ENCODE measurements around the gene HMCES.
"Not testable (repeated sequence)": the region's sequence is repeated elsewhere in the genome, so short reads cannot be mapped to it uniquely, and the experiment has no call there.

Gene HMCES

DNA sequence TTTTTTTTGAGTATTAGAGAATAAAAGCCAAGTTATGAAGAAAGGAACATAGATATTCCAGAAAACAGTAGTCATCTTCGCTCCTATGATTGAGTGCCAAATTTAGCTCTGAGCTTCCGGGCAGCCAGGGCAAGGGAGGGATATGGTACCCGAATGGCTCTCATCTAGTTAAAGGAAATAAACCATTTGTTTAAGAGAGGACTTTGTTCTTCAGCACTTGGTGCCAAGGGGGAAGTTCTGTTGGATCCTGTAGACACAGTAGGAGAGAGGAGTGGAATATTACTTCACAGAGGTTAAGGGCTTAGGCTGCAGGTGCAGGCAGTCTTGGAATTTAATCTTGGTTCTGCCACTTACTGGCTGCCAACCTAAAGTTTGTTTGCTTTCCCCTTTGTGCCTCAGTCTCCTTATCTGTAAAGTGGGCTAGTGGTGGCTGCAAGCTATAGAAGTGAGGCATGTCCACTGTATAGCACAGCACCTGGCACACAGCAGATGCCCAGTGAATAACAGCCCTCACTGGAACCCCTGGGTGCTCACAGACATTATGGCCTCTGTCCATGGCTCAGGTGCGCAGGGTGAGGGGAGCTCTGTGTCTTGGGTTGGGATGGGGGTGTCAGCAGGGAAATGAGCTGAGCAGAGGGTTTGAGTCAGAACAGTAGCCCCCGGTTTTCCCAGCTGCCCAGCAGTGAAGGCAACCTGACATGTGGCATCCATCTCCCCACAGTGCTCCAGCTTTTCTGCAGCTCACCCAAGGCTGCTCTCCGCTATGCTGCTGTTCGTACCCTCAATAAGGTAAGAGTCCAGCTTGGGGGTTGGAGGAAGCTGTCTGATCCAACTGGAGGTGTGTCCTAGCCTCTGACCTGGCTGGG lies 18.8 kb upstream of the HMCES start:
- no peak for DNase-seq

DNA sequence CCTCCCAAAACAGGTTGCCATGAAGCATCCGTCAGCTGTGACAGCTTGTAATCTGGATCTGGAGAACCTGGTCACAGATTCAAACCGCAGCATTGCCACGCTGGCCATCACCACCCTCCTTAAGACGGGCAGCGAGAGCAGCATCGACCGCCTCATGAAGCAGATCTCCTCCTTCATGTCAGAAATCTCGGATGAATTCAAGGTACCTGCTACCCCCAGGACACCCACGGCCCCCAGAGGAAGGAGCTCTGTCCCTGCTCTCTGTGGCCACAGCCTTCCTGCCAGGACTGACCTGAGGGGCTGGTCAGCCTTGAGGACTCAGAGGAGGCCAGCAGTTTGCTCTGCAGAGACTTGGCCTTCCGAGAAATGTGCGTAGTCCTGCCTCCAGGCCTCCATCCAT lies 18.1 kb upstream of the HMCES start:
- no peak for DNase-seq

DNA sequence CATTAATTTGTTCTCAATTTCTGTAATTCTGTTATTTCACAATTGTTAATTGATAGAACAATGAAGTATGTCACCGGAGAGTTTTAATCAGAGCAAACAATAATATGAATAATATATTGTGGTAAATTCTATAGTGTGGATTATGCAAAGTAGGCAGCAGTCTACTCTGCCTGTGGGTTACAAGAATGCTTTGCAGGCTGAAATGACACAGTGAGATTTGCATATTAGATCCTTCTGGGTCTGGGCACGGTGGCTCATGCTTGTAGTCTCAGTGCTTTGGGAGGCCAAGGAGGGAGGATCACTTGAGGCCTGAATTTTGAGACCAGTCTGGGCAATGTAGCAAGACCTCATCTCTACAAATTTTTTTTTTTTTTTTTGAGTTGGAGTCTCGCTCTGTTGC lies 16.8 kb upstream of the HMCES start:
- no peak for DNase-seq

DNA sequence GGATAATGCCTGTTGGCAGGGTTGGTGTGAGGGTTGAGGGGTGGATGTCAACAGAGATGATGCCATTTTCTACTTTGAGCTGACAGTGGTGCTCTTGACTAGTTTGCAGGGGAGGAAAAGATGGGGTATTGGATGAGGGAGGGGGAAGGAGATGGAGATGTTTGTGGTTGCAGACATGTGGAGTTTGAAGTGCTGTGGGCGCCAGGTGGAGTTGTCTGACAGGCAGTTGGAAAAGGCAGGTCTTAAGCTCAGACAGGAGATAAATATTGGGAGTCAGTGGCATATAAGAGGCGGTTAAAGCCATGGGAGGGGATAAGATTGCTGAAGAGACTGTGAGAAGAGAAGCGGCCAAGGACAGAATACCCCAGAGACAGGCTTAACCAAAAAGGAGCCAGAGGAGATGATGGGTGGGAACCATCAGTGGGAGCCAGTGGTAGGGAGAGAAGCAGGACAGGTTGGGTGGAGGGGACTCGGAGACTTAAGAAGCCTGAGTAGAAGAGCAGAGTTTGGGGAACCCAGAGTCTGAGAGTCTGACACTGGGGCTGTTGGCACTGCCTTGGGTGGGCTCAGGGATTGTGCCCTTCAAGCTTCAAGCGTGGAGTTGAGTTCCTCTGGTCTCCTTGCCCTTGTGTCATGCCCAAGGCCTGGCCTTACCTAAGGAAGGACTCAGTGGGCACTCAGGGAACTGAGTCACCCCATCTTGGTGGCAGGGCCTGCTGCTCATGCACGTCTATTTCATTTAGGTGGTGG lies 15.3 kb upstream of the HMCES start:
- DNase-seq, result no peak

DNA sequence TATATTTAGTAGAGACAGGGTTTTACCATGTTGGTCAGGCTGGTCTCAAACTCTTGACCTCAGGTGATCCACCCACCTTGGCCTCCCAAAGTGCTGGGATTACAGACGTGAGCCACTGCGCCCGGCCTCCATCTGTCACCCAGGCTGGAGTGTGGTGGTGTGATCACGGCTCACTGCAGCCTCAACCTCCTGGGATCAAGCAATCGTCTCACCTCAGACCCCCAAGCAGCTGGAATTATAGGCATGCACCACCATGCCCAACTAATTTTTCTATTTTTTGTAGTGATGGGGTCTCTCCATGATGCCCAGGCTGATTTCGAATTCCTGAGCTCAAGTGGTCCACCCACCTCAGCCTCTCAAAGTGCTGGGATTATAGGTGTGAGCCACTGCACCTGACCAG lies 13.7 kb upstream of the HMCES start:
- not testable (repeated sequence) for DNase-seq

DNA sequence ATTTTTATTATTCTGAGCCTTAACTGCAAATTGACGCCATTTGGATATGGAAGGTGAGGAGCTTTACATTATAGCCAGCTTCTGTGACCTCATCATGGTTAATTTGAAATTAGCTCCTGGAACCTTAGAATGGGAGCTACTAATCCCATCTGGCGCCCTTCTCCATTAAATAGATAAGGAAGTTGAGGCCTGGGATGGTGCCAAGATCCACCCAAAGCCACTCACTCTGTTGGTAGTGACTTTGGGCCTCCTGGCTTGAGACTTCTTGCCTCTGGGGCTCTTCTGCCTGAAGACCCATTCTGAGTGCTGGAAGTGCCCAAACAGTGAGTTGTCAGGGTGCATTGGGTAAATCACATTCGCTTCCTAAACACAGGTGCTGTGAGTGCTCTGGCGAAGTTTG lies 12.0 kb upstream of the HMCES start:
- no peak for DNase-seq

DNA sequence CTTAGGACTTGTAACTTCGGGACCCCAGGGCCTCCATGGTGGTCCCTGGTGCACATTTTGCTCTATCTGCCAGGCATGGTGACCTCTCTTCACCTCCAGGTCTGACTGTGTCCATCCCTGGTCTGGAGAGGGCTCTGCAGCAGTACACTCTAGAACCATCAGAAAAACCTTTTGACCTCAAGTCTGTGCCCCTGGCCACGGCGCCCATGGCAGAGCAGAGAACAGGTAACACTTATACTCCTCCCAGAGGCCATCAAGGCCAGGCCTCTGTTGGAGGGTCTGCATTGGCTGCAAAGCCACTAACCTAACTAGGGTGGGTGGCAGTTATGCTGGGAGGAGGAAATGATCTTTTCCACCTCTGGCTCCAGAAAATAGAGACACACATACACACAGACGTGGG lies 10.3 kb upstream of the HMCES start:
- DNase-seq, result no peak

DNA sequence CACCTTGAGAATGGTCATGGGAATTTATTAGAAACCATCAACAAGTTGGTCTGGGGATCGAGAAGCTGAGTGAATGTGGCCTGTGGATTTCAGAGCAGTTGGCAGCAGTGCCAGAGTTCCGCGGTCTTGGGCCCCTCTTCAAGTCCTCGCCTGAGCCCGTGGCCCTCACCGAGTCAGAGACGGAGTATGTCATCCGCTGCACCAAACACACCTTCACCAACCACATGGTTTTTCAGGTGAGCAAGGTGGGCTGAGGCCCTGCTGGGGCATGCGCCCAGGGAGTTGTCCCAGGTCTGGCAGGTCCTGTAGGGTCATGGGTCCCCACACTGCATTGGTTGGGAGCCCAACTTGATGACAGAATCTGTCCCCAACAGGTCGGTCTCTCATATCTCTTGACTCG lies 7.0 kb upstream of the HMCES start:
- no peak for DNase-seq

DNA sequence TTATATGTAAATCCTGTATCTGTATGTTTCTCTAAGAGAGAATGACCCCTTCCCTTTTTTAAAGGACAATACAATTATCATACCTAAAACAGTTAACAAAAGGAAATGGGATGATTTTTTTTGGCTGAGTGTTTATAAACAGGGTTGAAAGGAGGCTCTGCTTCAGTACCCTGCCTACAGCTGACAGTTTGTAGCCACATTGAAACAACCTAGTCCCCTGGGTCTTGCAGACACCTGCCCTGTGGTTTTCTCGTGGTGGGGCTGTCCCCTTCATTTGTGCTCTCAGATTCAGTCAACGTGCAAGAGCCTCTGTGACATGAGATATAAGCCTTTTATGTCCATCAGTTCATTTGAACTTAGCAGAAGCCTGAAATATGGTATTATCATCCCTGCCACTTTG lies 2.3 kb upstream of the HMCES start:
- DNase-seq, result no peak

DNA sequence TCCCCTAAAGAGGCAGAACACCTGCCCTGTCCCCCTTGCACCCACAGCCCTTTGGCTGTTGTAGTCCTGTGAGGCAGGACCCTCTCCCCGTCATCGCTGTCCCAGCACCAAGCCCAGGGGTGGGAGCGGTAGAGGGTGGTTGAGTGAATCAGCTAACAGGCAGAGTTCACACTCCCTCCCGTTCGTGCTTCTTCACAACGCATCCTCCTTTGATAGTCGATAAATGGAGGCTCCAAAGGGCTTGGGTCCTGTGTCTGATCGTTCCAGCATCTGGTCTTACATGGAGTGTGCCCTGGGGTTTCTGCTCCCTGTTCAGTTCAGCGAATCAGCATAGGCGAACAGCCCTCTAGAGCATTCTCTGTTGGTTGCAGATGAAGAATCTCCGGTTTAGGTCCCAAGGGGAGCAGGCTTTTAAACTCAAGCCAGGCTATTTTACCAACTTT lies 820 bp upstream of the HMCES start:
- peak; percentile 7 for DNase-seq

DNA sequence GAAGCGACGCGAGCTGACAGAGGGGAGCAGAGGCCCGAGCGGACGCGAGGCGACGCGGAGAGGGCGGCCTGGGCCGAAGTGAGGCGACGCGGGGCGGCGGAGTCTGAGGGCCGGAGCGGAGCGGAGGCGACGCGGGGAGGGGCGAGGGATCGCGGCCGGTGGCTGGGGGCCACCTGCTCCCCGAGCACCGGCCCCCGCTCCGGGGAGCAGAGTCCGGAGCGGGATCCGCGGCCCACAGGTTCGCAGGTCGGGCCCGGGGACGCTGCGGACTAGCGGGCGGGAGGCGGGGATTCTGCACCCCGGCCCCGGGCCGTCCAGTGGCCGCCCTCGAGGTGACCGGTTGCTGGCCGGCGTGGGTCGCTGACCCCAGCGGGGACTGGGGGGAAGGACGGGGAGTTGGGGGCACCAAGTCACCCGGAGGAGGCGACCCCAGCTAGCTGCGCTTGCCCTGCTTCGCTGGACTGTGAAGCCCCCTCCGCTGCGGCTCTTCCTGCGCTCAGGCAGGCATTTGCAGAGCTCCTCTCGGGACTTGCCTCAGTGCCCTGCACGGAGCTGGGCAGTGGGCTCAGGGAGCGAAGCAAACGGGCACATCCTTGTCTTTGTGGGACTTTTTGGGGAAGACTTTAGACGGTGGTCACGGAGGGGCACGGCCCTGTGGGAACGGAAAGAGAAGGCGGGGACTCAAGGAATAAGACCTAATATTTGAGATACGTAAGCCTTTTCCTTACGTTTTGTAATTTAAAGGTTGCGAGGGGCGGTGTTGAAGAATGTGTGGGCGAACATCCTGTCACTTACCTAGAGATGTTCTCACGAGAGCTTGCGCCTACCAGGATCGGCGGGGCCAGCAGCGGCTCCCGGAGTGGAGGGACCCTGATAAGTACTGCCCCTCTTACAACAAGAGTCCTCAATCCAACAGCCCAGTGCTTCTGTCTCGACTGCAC lies 566 bp downstream of the HMCES start:
- DNase-seq, result peak; percentile 72

DNA sequence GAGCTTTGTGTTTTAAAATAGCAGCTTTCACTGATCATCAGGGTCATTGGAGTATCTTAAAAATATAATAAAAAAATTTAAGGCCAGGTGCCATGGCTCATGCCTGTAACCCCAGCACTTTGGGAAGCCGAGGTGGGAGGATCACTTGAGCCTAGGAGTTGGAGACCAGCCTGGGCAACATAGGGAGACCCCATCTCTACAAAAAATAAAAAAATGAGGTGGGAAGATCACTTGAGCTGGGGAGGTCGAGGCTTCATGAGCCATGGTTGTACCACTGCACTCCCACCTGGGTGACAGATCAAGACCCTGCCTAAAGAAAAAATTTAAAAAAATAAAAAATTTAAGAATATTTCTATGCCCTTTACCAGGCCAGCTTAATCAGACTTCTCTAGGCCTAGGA lies 1.5 kb downstream of the HMCES start:
- DNase-seq, result no peak

DNA sequence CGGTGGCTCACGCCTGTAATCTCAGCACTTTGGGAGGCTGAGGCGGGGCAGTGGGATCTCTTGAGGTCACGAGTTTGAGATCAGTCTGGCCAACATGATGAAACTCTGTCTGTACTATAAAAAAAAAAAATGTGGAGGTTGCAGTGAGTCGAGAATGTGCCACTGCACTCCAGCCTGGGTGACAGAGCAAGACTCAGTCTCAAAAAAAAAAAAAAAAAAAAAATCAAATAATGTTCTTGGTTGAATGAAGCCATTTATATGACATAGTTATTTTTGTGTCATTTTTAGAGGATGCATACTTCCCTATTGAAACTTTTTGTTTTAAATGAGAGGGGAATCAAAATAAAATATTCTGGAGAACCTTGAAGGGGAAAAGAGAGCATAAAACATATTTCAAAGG lies 3.1 kb downstream of the HMCES start:
- DNase-seq, result no peak

DNA sequence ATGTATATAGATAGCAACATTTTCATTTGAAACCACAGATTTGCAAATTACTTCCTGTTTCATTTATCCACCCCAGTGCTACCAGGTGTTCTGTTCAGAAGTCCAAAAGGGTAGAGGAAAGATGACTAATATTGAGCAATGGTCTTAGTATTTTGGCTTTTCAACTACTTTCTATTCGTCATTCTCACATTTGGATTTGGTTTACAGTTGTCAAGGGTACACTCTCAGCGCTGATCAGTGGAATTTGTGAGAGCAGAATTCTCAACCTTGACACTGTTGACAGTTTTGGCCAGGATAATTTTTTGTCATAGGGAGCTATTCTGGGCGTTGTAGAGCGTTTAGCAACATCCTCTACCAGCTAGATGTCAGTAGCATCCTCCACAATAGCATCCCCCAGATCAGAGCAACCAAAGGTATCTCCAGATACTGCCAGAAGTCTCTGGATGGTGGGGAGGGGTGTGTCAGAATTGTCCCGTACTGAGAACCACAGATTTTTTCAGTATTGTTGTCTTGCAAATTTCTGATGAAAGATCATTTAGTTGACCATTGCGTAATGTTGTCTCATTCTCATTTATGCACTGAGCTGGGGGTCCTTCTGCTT lies 4.2 kb downstream of the HMCES start:
- DNase-seq, result peak; percentile 61

DNA sequence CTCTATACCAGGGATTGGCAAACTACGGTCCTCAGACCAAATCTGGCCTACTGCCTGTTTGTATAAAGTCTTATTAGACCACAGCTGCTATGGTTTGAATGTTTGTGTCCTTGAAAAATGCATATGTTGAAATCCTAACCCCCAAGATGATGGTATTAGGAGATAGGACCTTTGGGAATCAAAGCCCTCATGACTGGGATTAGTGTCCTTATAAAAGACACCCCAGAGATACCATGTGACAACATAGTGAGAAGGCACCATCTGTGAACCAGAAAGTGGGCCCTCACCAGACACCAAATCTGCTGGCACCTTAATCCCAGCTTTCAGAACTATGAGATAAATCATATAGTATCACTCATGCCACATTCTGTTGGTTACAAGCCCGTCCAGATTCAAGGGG lies 7.4 kb downstream of the HMCES start:
- DNase-seq, result no peak

DNA sequence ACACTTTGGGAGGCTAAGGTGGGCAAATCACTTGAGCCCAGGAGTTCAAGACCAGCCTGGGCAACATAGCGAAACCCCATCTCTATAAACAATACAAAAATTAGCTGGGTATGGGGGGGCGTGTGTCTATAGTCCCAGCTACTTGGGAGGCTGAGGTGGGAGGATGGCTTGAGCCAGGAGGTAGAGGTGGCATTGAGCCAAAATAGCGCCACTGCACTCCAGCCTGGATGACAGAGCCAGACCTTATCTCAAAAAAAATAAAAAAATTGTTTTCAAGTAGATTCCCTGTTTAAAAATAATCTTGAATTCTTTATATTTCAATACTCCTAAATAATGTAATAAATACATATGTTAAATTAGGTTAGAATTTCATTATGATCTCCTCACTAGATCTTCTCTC lies 9.8 kb downstream of the HMCES start:
- DNase-seq, result no peak

DNA sequence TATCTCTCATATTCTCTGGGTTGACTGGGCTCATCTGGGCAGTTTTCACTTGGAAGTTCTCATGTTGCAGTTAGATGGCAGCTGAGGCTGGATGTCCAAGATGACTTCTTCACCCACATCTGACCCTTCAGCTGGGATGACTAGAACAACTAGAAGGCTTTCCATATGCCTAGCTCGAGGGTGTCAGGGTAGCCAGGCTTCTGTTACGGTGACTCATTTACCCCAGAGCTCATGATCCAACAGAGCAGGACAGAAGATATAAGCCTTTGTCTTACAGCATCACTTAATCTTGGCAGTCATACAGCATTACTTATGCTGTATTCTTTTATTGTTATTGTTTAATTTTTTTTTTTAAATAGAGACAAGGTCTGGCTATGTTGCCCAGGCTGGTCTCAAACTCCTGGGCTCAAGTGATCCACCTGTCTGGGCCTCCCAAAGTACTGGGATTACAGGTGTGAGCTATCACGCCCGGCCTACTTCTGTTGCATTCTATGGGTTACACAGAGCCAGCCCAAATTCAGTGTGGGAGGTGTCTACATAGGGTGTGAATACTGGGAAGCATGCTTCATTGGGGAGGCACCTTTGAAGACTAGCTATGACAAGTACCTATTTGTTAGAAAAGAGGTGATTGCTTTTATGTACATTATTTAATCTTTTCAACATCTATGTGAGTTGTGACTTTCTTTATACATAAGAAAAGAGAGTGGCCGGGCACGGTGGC lies 10.7 kb downstream of the HMCES start:
- DNase-seq, result no peak

DNA sequence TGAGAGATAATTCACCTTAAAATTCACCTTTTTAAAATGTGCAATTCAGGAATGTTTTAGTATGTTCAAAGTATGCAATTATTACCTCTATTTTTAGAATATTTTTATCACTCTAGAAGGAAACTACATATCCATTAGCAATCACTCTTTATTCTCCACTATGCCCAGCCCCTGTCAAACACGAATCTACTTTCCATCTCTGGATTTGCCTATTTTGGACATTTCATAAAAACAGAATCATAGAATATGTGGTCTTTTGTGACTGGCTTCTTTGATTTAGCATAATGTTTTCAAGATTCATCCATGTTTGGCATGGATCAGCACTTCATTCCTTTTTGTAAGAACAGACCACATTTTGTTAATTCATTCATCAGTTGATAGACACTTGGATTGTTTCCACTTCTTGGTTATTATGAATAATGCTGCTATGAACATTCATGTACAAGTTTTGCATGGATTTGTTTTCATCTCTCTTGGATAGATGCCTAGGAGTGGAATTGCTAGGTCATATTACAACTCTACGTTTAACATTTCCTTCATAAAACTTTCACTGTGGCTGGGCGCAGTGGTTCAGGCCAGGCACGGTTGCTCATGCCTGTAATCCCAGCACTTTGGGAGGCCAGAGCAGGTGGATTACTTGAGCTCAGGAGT lies 12.7 kb downstream of the HMCES start:
- DNase-seq, result no peak

DNA sequence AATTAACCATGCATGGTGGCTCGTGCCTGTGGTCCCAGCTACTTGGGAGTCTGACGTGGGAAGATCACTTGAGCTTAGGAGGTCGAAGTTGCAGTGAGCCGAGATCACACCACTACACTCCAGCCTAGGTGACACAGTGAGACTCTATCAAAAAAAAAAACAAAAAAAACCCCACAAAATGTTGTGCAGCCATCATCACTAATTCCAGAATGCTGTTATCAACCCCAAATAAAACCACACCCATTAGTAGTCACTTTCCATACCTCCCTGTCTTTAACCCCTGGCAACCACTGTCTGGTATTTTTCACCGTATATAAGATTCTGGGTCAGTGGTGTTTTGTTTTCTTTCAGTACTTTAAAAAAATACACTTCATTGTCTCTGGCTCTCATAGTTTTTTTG lies 16.6 kb downstream of the HMCES start:
- DNase-seq, result no peak

DNA sequence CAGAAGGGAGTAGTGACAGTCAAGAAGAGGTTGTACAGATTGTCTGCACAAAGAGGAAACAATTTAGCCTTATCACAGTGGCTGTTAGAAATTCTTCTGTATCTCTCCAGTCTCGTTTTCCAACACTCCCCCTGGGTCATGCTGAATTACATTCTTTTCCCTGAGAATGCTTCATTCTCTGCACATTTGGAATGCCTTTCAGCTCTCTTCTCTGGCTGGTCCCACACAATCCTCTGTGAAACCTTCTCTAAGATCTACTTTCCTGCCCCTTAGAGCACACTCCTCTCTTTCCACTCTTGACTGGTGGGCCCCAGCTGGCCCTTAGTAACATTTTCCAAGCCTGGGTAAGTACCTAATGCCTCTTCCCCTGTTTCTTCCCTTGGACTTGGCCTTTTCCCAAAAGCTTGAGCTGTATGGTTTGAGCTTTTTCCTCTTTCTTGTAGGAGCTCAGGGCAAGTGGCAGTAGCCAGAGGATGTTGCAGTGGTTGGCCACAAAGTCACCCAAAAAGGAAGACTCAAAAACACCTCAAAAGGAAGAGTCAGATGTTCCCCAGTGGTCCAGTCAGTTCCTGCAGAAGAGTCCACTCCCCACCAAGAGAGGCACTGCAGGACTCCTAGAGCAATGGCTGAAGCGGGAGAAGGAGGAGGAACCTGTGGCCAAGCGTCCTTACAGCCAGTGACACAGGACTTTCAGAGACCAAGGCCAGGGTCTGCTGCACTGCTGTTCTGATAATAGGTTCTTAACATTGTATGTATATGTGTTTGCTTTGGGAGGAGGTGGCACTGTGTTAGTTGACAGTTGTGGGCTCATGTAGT lies 25.7 kb downstream of the HMCES start:
- no peak for DNase-seq

DNA sequence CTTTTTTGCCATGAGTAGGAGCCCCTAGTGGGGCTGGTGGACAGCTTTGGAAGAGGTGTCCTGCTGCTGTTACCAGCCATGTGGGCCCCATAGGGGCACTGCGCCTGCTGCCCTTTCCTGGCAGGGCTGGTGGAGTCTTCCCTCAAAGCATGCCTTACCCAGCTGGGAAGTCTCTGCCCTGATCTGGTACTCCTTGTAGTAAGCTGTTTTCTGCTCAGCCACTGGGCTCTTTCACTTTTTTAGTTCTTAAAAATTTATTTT lies 26.2 kb downstream of the HMCES start:
- DNase-seq, result no peak
